A549 (cell line): ENCODE results near the gene AAK1.

Source experiments
- BCL3 ChIP-seq: fragments of >200 bp; sonication (Bioruptor Twin); formaldehyde crosslinking; IDR thresholded peaks from 3 replicates; pipeline ENCODE4 v1.6.1; 2016
- CHD4 ChIP-seq: fragments of 200-600 bp; sonication (generic); IDR thresholded peaks from 2 replicates; pipeline ENCODE4 v1.6.1; 2016; ENCODE audit warnings: antibody characterized with exemption, mild to moderate bottlenecking, borderline replicate concordance
- CTCF ChIP-seq: fragments of >200 bp; sonication (Bioruptor Twin); formaldehyde crosslinking; IDR thresholded peaks from 3 replicates; pipeline ENCODE4 v1.5.1; 2016
- EP300 ChIP-seq, 2 experiments: fragments of >200 bp; sonication (Bioruptor Twin); formaldehyde crosslinking; IDR thresholded peaks; 2 replicates in 1 of 2; 3 replicates in 1 of 2; pipeline ENCODE4 v1.6.1; 2016 to 2017

- TF ChIP-seq BCL3 (no peak), EP300 (IDR thresholded peaks at IDR 0.05) (no peak), CTCF (no peak), CHD4 (no peak)
Observed at GRCh38 chr2:69535817-69536241, 107.7 kb downstream of the AAK1 start.
